ENCODE data around the gene HCFC1R1. TPM values are rescaled to one million over a fixed set of nuclear protein-coding genes. Genes with fewer than 3 reads are reported as not detected.
A peak's percentile ranks its signal among the peaks of the same experiment; 100 is the strongest.

The HCFC1R1 gene
- total RNA-seq, 6 experiments from 2014 or later: 9.7 to 14.6 (median 12.1) TPM

DNA sequence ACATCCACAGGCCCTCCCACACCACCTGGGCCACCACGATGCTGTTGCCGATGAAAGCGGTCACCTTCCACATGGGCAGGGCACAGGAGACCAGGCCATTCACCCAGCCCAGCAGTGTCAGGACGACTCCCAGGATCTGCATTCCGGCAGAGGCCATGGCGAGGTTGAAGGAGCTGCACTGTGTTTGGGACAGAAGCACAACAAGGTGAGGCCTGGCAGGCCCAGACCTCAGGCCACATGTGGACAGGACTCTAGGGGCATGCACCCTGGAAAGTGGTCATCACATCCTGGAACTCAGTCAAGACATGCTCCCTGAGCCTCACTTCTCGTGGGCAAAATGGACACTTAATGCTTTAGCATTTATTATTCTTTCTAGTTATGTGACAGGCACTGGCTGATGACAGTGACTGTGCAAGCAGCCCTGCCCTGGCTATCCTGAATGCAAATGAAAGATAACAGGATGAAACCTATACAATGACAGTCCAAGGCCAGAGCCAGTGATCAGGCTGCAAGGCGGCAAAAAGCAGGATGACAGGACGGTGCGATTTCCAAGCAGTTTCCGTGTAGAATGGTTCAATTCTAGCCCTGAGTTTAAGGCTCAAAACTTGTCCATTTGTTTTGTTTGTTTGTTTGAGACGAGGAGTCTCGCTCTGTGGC is 7.7 kb downstream of the HCFC1R1 start:
- no peaks in the 10 kb centered on the region for H3K27me3 ChIP-seq
- WGBS (ENCODE audit: insufficient coverage, low coverage, low lambda C conversion rate, missing lambda C conversion rate): 78% methylated on average over 4 of the region's 13 CpGs

GRCh38 chr16:3014971-3015370 is 8.8 kb downstream of the HCFC1R1 start:
- DNase-seq: no peak
- H3K36me3 ChIP-seq: no peaks in the 10 kb centered on the region
- 85% methylated on average over 6 of the region's 6 CpGs for WGBS (ENCODE audit: insufficient coverage, low coverage, low lambda C conversion rate, missing lambda C conversion rate)
- intact Hi-C loops (cut with DNase I): no loop called here
- no peaks in the 10 kb centered on the region for H3K9me3 ChIP-seq
- H3K27me3 ChIP-seq: no peaks in the 10 kb centered on the region
- no peak overlapping the region for H3K4me3 ChIP-seq
- peaks cover 0 to 11% (median 2%) of the 10 kb centered on the region in 4 donors for H3K4me1 ChIP-seq
- H3K27ac ChIP-seq: no peak overlapping the region
- ATAC-seq: no peak
- no peak for TF ChIP-seq POLR2A (IDR thresholded peaks at IDR 0.05)
- TF ChIP-seq, protein P1, sequence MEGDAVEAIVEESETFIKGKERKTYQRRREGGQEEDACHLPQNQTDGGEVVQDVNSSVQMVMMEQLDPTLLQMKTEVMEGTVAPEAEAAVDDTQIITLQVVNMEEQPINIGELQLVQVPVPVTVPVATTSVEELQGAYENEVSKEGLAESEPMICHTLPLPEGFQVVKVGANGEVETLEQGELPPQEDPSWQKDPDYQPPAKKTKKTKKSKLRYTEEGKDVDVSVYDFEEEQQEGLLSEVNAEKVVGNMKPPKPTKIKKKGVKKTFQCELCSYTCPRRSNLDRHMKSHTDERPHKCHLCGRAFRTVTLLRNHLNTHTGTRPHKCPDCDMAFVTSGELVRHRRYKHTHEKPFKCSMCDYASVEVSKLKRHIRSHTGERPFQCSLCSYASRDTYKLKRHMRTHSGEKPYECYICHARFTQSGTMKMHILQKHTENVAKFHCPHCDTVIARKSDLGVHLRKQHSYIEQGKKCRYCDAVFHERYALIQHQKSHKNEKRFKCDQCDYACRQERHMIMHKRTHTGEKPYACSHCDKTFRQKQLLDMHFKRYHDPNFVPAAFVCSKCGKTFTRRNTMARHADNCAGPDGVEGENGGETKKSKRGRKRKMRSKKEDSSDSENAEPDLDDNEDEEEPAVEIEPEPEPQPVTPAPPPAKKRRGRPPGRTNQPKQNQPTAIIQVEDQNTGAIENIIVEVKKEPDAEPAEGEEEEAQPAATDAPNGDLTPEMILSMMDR (IDR thresholded peaks at IDR 0.05): no peak

More for the DNA sequence above, 7.7 kb downstream of the HCFC1R1 start:
- DNase-seq (no peak), ATAC-seq (no peak)
- peaks cover 0 to 17% (median 2%) of the 10 kb centered on the region in 4 donors for H3K4me1 ChIP-seq
- H3K4me3 ChIP-seq: no peak overlapping the region
- no peak overlapping the region for H3K27ac ChIP-seq
- intact Hi-C loops (cut with DNase I): no loop called here
- no peaks in the 10 kb centered on the region for H3K9me3 ChIP-seq
- TF ChIP-seq, protein P1 (IDR thresholded peaks at IDR 0.05): no peak
- no peak for TF ChIP-seq POLR2A (IDR thresholded peaks at IDR 0.05)
- H3K36me3 ChIP-seq: no peaks in the 10 kb centered on the region

DNA sequence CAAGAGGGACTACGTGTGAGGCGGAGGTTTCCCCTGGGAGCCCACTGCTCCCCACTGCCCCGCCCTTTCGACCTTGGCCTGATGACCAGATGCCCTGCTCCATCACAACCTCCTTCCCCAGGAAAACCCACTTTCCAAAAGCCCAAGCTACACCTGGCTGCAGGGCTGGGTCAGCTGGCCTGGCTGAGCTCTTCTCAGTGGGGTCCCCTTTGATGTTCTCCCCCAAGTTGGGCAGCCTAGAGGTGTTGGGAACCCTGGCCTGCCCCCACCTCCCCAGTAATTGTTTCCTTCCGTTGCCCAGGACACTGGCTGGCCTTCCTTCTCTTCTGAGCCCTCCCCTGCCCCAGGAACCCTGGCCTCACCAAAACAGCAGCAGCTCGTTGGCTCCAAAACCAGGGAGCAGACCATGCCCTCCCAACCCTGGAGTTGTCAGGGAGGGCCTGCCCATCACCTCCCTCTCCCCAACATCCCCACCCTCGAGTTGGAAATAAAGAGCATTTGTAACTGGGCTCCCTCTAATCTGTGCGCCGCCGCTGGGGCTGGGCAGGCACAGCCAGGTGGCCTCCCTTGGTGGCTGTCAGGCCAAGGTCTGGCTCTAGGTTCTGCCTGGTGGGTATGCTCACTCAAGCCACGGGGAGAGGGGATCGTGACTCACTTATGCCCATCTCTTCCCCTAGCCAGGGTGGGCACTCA is 9.6 kb downstream of the HCFC1R1 start:
- Histone ChIP-seq H3K4me3 (no peak overlapping the region), H3K27ac (no peak overlapping the region), H3K9me3 (no peaks in the 10 kb centered on the region), H3K27me3 (no peaks in the 10 kb centered on the region), H3K36me3 (no peaks in the 10 kb centered on the region), H3K4me1 (peaks cover 0 to 5% (median 0%) of the 10 kb centered on the region in 4 donors)
- no peak for DNase-seq
- intact Hi-C loops (cut with DNase I): no loop called here
- TF ChIP-seq POLR2A (IDR thresholded peaks at IDR 0.05): no peak
- TF ChIP-seq, protein P1 (IDR thresholded peaks at IDR 0.05): no peak
- 53% methylated on average over 5 of the region's 12 CpGs for WGBS (ENCODE audit: insufficient coverage, low coverage, low lambda C conversion rate, missing lambda C conversion rate)
- ATAC-seq: no peak

DNA sequence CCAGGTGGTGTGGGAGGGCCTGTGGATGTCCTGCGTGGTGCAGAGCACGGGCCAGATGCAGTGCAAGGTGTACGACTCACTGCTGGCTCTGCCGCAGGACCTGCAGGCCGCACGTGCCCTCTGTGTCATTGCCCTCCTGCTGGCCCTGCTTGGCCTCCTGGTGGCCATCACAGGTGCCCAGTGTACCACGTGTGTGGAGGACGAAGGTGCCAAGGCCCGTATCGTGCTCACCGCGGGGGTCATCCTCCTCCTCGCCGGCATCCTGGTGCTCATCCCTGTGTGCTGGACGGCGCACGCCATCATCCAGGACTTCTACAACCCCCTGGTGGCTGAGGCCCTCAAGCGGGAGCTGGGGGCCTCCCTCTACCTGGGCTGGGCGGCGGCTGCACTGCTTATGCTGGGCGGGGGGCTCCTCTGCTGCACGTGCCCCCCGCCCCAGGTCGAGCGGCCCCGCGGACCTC is 10.2 kb downstream of the HCFC1R1 start:
- intact Hi-C loops (cut with DNase I): no loop called here
- DNase-seq (peak; percentile 75 to 89 (median 84)), ATAC-seq (peak; percentile 79 to 95 (median 84))
- Histone ChIP-seq H3K9me3 (no peaks in the 10 kb centered on the region), H3K4me1 (peaks cover 0 to 5% (median under 1%) of the 10 kb centered on the region in 4 donors), H3K4me3 (no peak overlapping the region), H3K27ac (no peak overlapping the region), H3K36me3 (no peaks in the 10 kb centered on the region), H3K27me3 (no peaks in the 10 kb centered on the region)
- WGBS (ENCODE audit: insufficient coverage, low coverage, low lambda C conversion rate, missing lambda C conversion rate): no CpG with 5 or more reads among the region's 27 CpGs
- TF ChIP-seq, protein P1 (IDR thresholded peaks at IDR 0.05): peak in 3 of 4 donors; percentile 19 to 36 (median 31)
- TF ChIP-seq POLR2A (IDR thresholded peaks at IDR 0.05): no peak
